GM12874 (cell line): ENCODE measurements around the gene MIDN.

Experiments used
- CTCF ChIP-seq: IDR thresholded peaks from 2 replicates; pipeline ENCODE4 v1.5.1; 2011; ENCODE audit warnings: low read depth, mild to moderate bottlenecking, control low read depth, low read length, moderate library complexity; ENCODE audit not compliant: insufficient read depth

Gene MIDN

GRCh38 chr19:1249298-1249989 lies 1.1 kb downstream of the MIDN start:
- TF ChIP-seq CTCF, result no peak

- no peak for TF ChIP-seq CTCF
Observed at GRCh38 chr19:1249990-1250436, 1.6 kb downstream of the MIDN start.

- no peak for TF ChIP-seq CTCF
Observed at GRCh38 chr19:1250437-1251260, 2.3 kb downstream of the MIDN start.

GRCh38 chr19:1251330-1252220 lies 3.2 kb downstream of the MIDN start:
- TF ChIP-seq CTCF, result no peak

- no peak for TF ChIP-seq CTCF
Observed at GRCh38 chr19:1252221-1252820, 3.9 kb downstream of the MIDN start.

GRCh38 chr19:1252821-1253513 lies 4.6 kb downstream of the MIDN start:
- TF ChIP-seq CTCF, result 0 out of 2 replicates have a peak, but pooled peaks have one; percentile 20
